Measurements from ENCODE around the gene MED13L. TPM values are rescaled to one million over a fixed set of nuclear protein-coding genes. Genes with fewer than 3 reads are reported as not detected.

Gene MED13L
- 17.1 and 26.3 TPM in 2 replicates for polyA plus RNA-seq (2012; rRNA removed)
- polyA plus RNA-seq (2012; cell fraction: cytosol; rRNA removed), result 18.4 and 19.1 TPM in 2 replicates
- 24.4 and 38.6 TPM in 2 replicates for polyA plus RNA-seq (2012; cell fraction: nucleus; rRNA removed)

DNA sequence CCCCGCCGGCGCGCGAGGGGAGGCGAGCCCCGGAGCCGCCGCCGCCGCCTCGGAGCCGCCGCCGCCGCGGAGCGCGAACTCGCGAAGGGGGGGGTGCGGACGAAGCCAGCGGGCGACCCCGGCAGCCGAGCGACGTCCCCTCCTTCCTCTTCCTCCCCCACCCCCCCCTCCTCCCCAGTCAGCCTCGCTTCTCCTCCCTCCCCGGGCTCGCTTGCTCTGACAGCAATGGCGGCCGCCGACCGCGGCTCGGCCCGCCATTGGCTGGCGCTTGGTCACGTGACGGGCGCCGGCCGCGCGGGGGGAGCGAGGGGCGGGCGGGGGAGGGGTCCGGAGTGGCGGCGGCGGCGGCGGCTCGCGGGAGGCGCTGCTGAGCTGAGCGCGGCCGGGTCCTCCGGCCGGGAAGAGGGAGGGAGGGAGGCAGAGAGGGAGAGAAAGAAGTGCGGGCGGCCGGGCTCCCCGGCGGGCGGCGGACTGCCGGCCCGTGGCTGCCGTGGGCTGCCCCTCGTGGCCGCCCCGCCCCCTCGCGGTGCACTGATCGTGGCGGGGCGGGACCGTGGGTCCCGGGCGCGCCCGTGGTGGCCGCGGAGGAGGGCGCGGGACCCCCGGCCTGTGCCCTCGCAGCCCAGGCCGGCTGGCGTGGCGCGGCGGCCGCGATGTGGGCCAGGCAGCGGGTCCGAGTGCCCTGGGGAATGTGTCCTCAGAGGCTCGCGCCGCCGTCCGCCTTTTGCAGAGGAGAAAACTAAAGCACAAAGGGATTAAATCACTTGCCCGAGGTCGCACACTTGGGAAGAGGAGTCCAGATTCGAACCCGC lies at the start of gene MED13L:
Gene MED13L, minus strand, starts transcription at position 227 of the 812 bp plus-strand sequence. CDS start 562 bp downstream, outside the sequence.
- Histone ChIP-seq H3K27me3 (ENCODE audit: insufficient read depth) (no peaks in the 10 kb centered on the region), H3F3A (replicated peaks; ENCODE audit: insufficient read depth) (peaks cover 28% of the 10 kb centered on the region), H3K9me3 (no peaks in the 10 kb centered on the region), H3K4me2 (peak within 1 kb of the TSS; percentile 78), H3K9ac (peak within 1 kb of the TSS; percentile 88), H3K4me3 (ENCODE audit: low read depth in 2 of 2, low read length in 1 of 2) (peak within 1 kb of the TSS; percentile 80 to 93), H2AFZ (ENCODE audit: low read depth) (peak within 1 kb of the TSS; percentile 54; the same call in 1 of the 2 replicates), H3K27ac (ENCODE audit: low read depth in 2 of 2, low read length in 1 of 2) (peak within 1 kb of the TSS; percentile 80 to 86), H3K9me2 (no peaks in the 10 kb centered on the region), H4K20me1 (ENCODE audit: insufficient read depth) (peaks cover 40% of the 10 kb centered on the region), H3K79me2 (ENCODE audit: insufficient read depth) (peaks cover 42% of the 10 kb centered on the region), H3K4me1 (ENCODE audit: control insufficient read depth in 1 of 2, insufficient read depth in 2 of 2, low read depth in 1 of 2, low read length in 1 of 2) (peaks cover 3 to 17% of the 10 kb centered on the region in 2 experiments; a peak in 3 of 4 replicates), H3K36me3 (replicated peaks in 1 of 2; ENCODE audit: control insufficient read depth in 1 of 2, insufficient read depth in 2 of 2, low read length in 1 of 2) (no peaks in the 10 kb centered on the region)
- WGBS (ENCODE audit: low lambda C conversion rate), result 12% methylated on average over 30 of the region's 111 CpGs
- DNase-seq, result peak; percentile 99
- ChIA-PET POLR2A (interaction anchor here (0.6 kb wide), 1 partner anchor 23 kb away, joined by 3 read pairs; no protein-coding TSS in a partner anchor), CTCF (interaction anchor here (0.7 to 1.9 kb wide), 14 partner anchors 9 to 431 kb away, joined by 3 to 6 read pairs (median 3); no protein-coding TSS in a partner anchor)
- peak; percentile 87 for TF ChIP-seq YY1 (IDR thresholded peaks at IDR 0.05; ENCODE audit: low read depth)
- TF ChIP-seq, protein P1, sequence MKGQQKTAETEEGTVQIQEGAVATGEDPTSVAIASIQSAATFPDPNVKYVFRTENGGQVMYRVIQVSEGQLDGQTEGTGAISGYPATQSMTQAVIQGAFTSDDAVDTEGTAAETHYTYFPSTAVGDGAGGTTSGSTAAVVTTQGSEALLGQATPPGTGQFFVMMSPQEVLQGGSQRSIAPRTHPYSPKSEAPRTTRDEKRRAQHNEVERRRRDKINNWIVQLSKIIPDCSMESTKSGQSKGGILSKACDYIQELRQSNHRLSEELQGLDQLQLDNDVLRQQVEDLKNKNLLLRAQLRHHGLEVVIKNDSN (IDR thresholded peaks at IDR 0.05; ENCODE audit: borderline replicate concordance, low read depth), result peak; percentile 92
- TF ChIP-seq RAD21 (IDR thresholded peaks at IDR 0.05; ENCODE audit: low read length), result peak; percentile 60
- TF ChIP-seq SIN3A (IDR thresholded peaks at IDR 0.05; ENCODE audit: borderline replicate concordance, low read depth, low read length), result 0 out of 2 replicates have a peak, but pooled peaks have one; percentile 17
- TF ChIP-seq, protein P2, sequence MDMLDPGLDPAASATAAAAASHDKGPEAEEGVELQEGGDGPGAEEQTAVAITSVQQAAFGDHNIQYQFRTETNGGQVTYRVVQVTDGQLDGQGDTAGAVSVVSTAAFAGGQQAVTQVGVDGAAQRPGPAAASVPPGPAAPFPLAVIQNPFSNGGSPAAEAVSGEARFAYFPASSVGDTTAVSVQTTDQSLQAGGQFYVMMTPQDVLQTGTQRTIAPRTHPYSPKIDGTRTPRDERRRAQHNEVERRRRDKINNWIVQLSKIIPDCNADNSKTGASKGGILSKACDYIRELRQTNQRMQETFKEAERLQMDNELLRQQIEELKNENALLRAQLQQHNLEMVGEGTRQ (IDR thresholded peaks at IDR 0.05; ENCODE audit: borderline replicate concordance, low read depth, low read length), result peak; percentile 48; the same call in 1 of the 2 replicates
- no peak for TF ChIP-seq JUND (IDR thresholded peaks at IDR 0.05)
- TF ChIP-seq TAF1 (IDR thresholded peaks at IDR 0.05; ENCODE audit: borderline replicate concordance, low read depth, low read length), result peak; percentile 62
- peak; percentile 45 for TF ChIP-seq SMC3 (IDR thresholded peaks at IDR 0.05; ENCODE audit: low read depth, low read length)
- TF ChIP-seq MXI1 (IDR thresholded peaks at IDR 0.05; ENCODE audit: low read depth, low read length), result peak; percentile 53
- TF ChIP-seq, protein P3, sequence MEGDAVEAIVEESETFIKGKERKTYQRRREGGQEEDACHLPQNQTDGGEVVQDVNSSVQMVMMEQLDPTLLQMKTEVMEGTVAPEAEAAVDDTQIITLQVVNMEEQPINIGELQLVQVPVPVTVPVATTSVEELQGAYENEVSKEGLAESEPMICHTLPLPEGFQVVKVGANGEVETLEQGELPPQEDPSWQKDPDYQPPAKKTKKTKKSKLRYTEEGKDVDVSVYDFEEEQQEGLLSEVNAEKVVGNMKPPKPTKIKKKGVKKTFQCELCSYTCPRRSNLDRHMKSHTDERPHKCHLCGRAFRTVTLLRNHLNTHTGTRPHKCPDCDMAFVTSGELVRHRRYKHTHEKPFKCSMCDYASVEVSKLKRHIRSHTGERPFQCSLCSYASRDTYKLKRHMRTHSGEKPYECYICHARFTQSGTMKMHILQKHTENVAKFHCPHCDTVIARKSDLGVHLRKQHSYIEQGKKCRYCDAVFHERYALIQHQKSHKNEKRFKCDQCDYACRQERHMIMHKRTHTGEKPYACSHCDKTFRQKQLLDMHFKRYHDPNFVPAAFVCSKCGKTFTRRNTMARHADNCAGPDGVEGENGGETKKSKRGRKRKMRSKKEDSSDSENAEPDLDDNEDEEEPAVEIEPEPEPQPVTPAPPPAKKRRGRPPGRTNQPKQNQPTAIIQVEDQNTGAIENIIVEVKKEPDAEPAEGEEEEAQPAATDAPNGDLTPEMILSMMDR (IDR thresholded peaks at IDR 0.05), result peak; percentile 30
- no peak for TF ChIP-seq FOXM1 (IDR thresholded peaks at IDR 0.05; ENCODE audit: low read depth)
- TF ChIP-seq CHD2 (IDR thresholded peaks at IDR 0.05; ENCODE audit: low read length, partially characterized antibody), result peak; percentile 24
- no peak for TF ChIP-seq TEAD4 (IDR thresholded peaks at IDR 0.05; ENCODE audit: borderline replicate concordance, insufficient read depth)

Measured in SK-N-SH (cell line).